Neural cell (in vitro differentiated cells): Measurements from ENCODE around the gene ADAR.

Experiments used
- CTCF ChIP-seq: fragments of 450-650 bp; IDR thresholded peaks from 2 replicates; pipeline ENCODE4 v1.5.1; 2014; ENCODE audit warnings: antibody characterized with exemption, mild to moderate bottlenecking, moderate library complexity; ENCODE audit not compliant: poor library complexity, severe bottlenecking
- EZH2 ChIP-seq: fragments of 200-600, 300-800 bp; shearing (Covaris generic), sonication (generic); IDR thresholded peaks from 2 replicates; pipeline ENCODE4 v1.6.1; 2014; ENCODE audit warnings: antibody characterized with exemption, low read length, borderline replicate concordance, mild to moderate bottlenecking; ENCODE audit not compliant: insufficient read depth, poor library complexity, severe bottlenecking
- POLR2AphosphoS5 ChIP-seq: IDR thresholded peaks from 2 replicates; pipeline ENCODE4 v1.6.1; 2012
- REST ChIP-seq: IDR thresholded peaks from 2 replicates; pipeline ENCODE4 v1.6.1; 2012; ENCODE audit warnings: borderline replicate concordance

GRCh38 chr1:154577346-154578057, 30.5 kb downstream of the ADAR start:
- TF ChIP-seq CTCF (no peak), POLR2AphosphoS5 (no peak), REST (no peak), EZH2 (no peak)
